ENCODE data around the gene TCEAL9.
A peak's percentile ranks its signal among the peaks of the same experiment; 100 is the strongest.
"Not testable (repeated sequence)": the region's sequence is repeated elsewhere in the genome, so short reads cannot be mapped to it uniquely, and the experiment has no call there.

The TCEAL9 gene

GRCh38 chrX:103373581-103373980, 17.3 kb downstream of the TCEAL9 start:
- DNase-seq (ENCODE audit: low spot score), result no peak

GRCh38 chrX:103376118-103376978, 20.0 kb downstream of the TCEAL9 start, which contains the start of gene BEX3:
Gene BEX3 (plus strand): TSS chrX:103376538. CDS start chrX:103377522, 984 bp downstream.
- peak; percentile 33 for DNase-seq (ENCODE audit: low spot score)

GRCh38 chrX:103376979-103377324, 20.6 kb downstream of the TCEAL9 start:
- no peak for DNase-seq (ENCODE audit: low spot score)

- no peak for DNase-seq (ENCODE audit: low spot score)
These were observed 22.7 kb downstream of the TCEAL9 start for GRCh38 chrX:103378990-103379389.

GRCh38 chrX:103382877-103383276, 26.6 kb downstream of the TCEAL9 start:
- no peak for DNase-seq (ENCODE audit: low spot score)

- no peak for DNase-seq (ENCODE audit: low spot score)
These were observed 28.4 kb downstream of the TCEAL9 start for GRCh38 chrX:103384672-103385071.

GRCh38 chrX:103385283-103385830, 29.1 kb downstream of the TCEAL9 start:
- DNase-seq (ENCODE audit: low spot score), result not testable (repeated sequence)

GRCh38 chrX:103386332-103386731, 30.0 kb downstream of the TCEAL9 start:
- DNase-seq (ENCODE audit: low spot score), result no peak

- DNase-seq (ENCODE audit: low spot score), result no peak
These were observed 37.2 kb downstream of the TCEAL9 start for GRCh38 chrX:103393487-103393886.

GRCh38 chrX:103396186-103396585, 39.9 kb downstream of the TCEAL9 start:
- DNase-seq (ENCODE audit: low spot score), result no peak

- DNase-seq (ENCODE audit: low spot score), result no peak
These were observed 40.4 kb downstream of the TCEAL9 start for GRCh38 chrX:103396660-103397059.

GRCh38 chrX:103397707-103398106, 41.4 kb downstream of the TCEAL9 start:
- no peak for DNase-seq (ENCODE audit: low spot score)

- DNase-seq (ENCODE audit: low spot score), result no peak
These were observed 42.1 kb downstream of the TCEAL9 start for GRCh38 chrX:103398421-103398864.

GRCh38 chrX:103399744-103400143, 43.4 kb downstream of the TCEAL9 start:
- DNase-seq (ENCODE audit: low spot score), result no peak

- no peak for DNase-seq (ENCODE audit: low spot score)
These were observed 44.6 kb downstream of the TCEAL9 start for GRCh38 chrX:103400931-103401330.

GRCh38 chrX:103404231-103405008, 48.1 kb downstream of the TCEAL9 start:
- DNase-seq (ENCODE audit: low spot score), result peak; percentile 10

- no peak for DNase-seq (ENCODE audit: low spot score)
These were observed 48.7 kb downstream of the TCEAL9 start for GRCh38 chrX:103405009-103405333.

GRCh38 chrX:103406256-103406655, 50.0 kb downstream of the TCEAL9 start:
- no peak for DNase-seq (ENCODE audit: low spot score)

- no peak for DNase-seq (ENCODE audit: low spot score)
These were observed 51.5 kb downstream of the TCEAL9 start for GRCh38 chrX:103407776-103408175.

Measured in HuH-7.5 (cell line).